KMS-11 (cell line): ENCODE results near the gene PCSK7.

ENCODE experiments used
- H2AFZ ChIP-seq: fragments of 200-600 bp; sonication (generic); 2 replicates; pipeline ENCODE4 v1.6.1; 2016; ENCODE audit warnings: antibody characterized with exemption, mixed run types, low read depth
- H3K27ac ChIP-seq: fragments of 200-600 bp; sonication (generic); 2 replicates; pipeline ENCODE4 v1.6.1; 2016; ENCODE audit warnings: mild to moderate bottlenecking, mixed run types
- H3K27me3 ChIP-seq: fragments of 200-600 bp; sonication (generic); 2 replicates; pipeline ENCODE4 v1.6.1; 2017; ENCODE audit warnings: mild to moderate bottlenecking, low read depth, mixed run types, moderate library complexity; ENCODE audit not compliant: insufficient read depth
- H3K36me3 ChIP-seq: fragments of 200-600 bp; sonication (generic); 2 replicates; pipeline ENCODE4 v1.6.1; 2017; ENCODE audit warnings: mild to moderate bottlenecking, mixed run types; ENCODE audit not compliant: insufficient read depth
- H3K4me1 ChIP-seq: fragments of 200-600 bp; sonication (generic); 2 replicates; pipeline ENCODE4 v1.6.1; 2016; ENCODE audit warnings: mild to moderate bottlenecking, low read depth, mixed run types; ENCODE audit not compliant: poor library complexity, severe bottlenecking
- H3K4me2 ChIP-seq: fragments of 200-600 bp; sonication (generic); 2 replicates; pipeline ENCODE4 v1.7.0; 2016; ENCODE audit warnings: mild to moderate bottlenecking, mixed run types
- H3K4me3 ChIP-seq: fragments of 200-600 bp; sonication (generic); IDR thresholded peaks from 2 replicates; pipeline ENCODE4 v1.6.1; 2017; ENCODE audit warnings: low read depth, low read length, mixed read lengths; ENCODE audit not compliant: insufficient read depth
- H3K79me2 ChIP-seq: fragments of 200-600 bp; sonication (generic); 2 replicates; pipeline ENCODE4 v1.6.1; 2016; ENCODE audit warnings: low read depth, mixed run types; ENCODE audit not compliant: insufficient read depth
- H3K9ac ChIP-seq: fragments of 200-600 bp; sonication (generic); 2 replicates; pipeline ENCODE4 v1.6.1; 2016; ENCODE audit warnings: mild to moderate bottlenecking, mixed run types
- H4K20me1 ChIP-seq: fragments of 200-600 bp; sonication (generic); 2 replicates; pipeline ENCODE4 v1.6.1; 2016; ENCODE audit warnings: mild to moderate bottlenecking, mixed run types; ENCODE audit not compliant: insufficient read depth
- CTCF ChIP-seq: fragments of 200-600 bp; sonication (generic); conservative IDR thresholded peaks from 2 replicates; pipeline ENCODE4 v1.6.1; 2017; ENCODE audit warnings: low read depth, mild to moderate bottlenecking, antibody characterized with exemption, low read length, moderate library complexity, mixed read lengths

The PCSK7 gene

GRCh38 chr11:117191680-117192400 lies 40.0 kb downstream of the PCSK7 start:
- TF ChIP-seq CTCF = no peak
- no peaks in the 10 kb centered on the region for H3K4me1 ChIP-seq
- no peak overlapping the region for H3K4me2 ChIP-seq
- no peaks in the 10 kb centered on the region for H4K20me1 ChIP-seq
- no peak overlapping the region for H3K9ac ChIP-seq
- H3K79me2 ChIP-seq = no peaks in the 10 kb centered on the region
- no peak overlapping the region for H3K4me3 ChIP-seq
- no peaks in the 10 kb centered on the region for H3K36me3 ChIP-seq
- H3K27me3 ChIP-seq = no peaks in the 10 kb centered on the region
- H3K27ac ChIP-seq = no peak overlapping the region
- no peak overlapping the region for H2AFZ ChIP-seq

GRCh38 chr11:117189941-117190544 lies 41.8 kb downstream of the PCSK7 start:
- no peak for TF ChIP-seq CTCF
- H3K4me3 ChIP-seq = no peak overlapping the region
- no peak overlapping the region for H3K27ac ChIP-seq
- H3K79me2 ChIP-seq = no peaks in the 10 kb centered on the region
- H3K4me1 ChIP-seq = no peaks in the 10 kb centered on the region
- no peak overlapping the region for H3K4me2 ChIP-seq
- no peaks in the 10 kb centered on the region for H4K20me1 ChIP-seq
- no peaks in the 10 kb centered on the region for H3K27me3 ChIP-seq
- no peak overlapping the region for H2AFZ ChIP-seq
- no peaks in the 10 kb centered on the region for H3K36me3 ChIP-seq
- H3K9ac ChIP-seq = no peak overlapping the region

- H2AFZ ChIP-seq = no peak overlapping the region
- H3K9ac ChIP-seq = no peak overlapping the region
- no peak for TF ChIP-seq CTCF
- no peak overlapping the region for H3K4me3 ChIP-seq
- H3K79me2 ChIP-seq = no peaks in the 10 kb centered on the region
- H3K36me3 ChIP-seq = no peaks in the 10 kb centered on the region
- H3K4me1 ChIP-seq = no peaks in the 10 kb centered on the region
- H3K4me2 ChIP-seq = no peak overlapping the region
- H4K20me1 ChIP-seq = no peaks in the 10 kb centered on the region
- no peak overlapping the region for H3K27ac ChIP-seq
- no peaks in the 10 kb centered on the region for H3K27me3 ChIP-seq
Measured at GRCh38 chr11:117189191-117189940, 42.5 kb downstream of the PCSK7 start.

GRCh38 chr11:117188620-117189081 lies 43.2 kb downstream of the PCSK7 start:
- Histone ChIP-seq H4K20me1 (no peaks in the 10 kb centered on the region), H3K4me3 (no peak overlapping the region), H2AFZ (no peak overlapping the region), H3K9ac (no peak overlapping the region), H3K27ac (no peak overlapping the region), H3K36me3 (no peaks in the 10 kb centered on the region), H3K27me3 (no peaks in the 10 kb centered on the region), H3K4me2 (no peak overlapping the region), H3K79me2 (no peaks in the 10 kb centered on the region), H3K4me1 (no peaks in the 10 kb centered on the region)
- no peak for TF ChIP-seq CTCF
